ENCODE results near the gene SYT6. TPM values are rescaled to one million over a fixed set of nuclear protein-coding genes. Genes with fewer than 3 reads are reported as not detected.

SYT6 gene
- total RNA-seq, 2 donors from 2014 or later, result not detected

GRCh38 chr1:114043548-114043947 lies 110.1 kb downstream of the SYT6 start:
- Histone ChIP-seq H3K27me3 (no peaks in the 10 kb centered on the region), H3K9me3 (no peaks in the 10 kb centered on the region), H3K36me3 (no peaks in the 10 kb centered on the region), H3K4me3 (no peak overlapping the region), H3K4me1 (no peaks in the 10 kb centered on the region), H3K27ac (no peak overlapping the region)
- no peak for TF ChIP-seq CTCF (IDR thresholded peaks at IDR 0.05)
- DNase-seq (ENCODE audit: low spot score), result no peak

GRCh38 chr1:114043054-114043453 lies 110.6 kb downstream of the SYT6 start:
- H3K9me3 ChIP-seq, result no peaks in the 10 kb centered on the region
- H3K4me3 ChIP-seq, result no peak overlapping the region
- no peak overlapping the region for H3K27ac ChIP-seq
- H3K4me1 ChIP-seq, result no peaks in the 10 kb centered on the region
- H3K27me3 ChIP-seq, result no peaks in the 10 kb centered on the region
- no peaks in the 10 kb centered on the region for H3K36me3 ChIP-seq
- DNase-seq (ENCODE audit: low spot score), result no peak
- TF ChIP-seq CTCF (IDR thresholded peaks at IDR 0.05), result no peak

GRCh38 chr1:114040273-114041015 lies 113.2 kb downstream of the SYT6 start:
- no peak overlapping the region for H3K27ac ChIP-seq
- TF ChIP-seq CTCF (IDR thresholded peaks at IDR 0.05), result no peak
- no peaks in the 10 kb centered on the region for H3K27me3 ChIP-seq
- H3K4me1 ChIP-seq, result no peaks in the 10 kb centered on the region
- DNase-seq (ENCODE audit: low spot score), result no peak
- no peaks in the 10 kb centered on the region for H3K9me3 ChIP-seq
- no peak overlapping the region for H3K4me3 ChIP-seq
- H3K36me3 ChIP-seq, result no peaks in the 10 kb centered on the region

Other genes starting within 250 kb of the SYT6 start
- gene AP4B1, start 249.1 kb downstream of the SYT6 start, total RNA-seq, result 1 to 10 TPM; 8.3 to 9.6 TPM
- 1 to 10 TPM; 1.4 to 2.4 TPM for gene DCLRE1B, start 248.5 kb downstream of the SYT6 start, total RNA-seq
- 10 to 100 TPM; 50.1 to 58.1 TPM for gene HIPK1, start 224.5 kb downstream of the SYT6 start, total RNA-seq
- gene OLFML3, start 174.4 kb downstream of the SYT6 start, total RNA-seq, result 10 to 100 TPM; 22.4 to 28.6 TPM